ENCODE measurements around the gene SLC35G6.

The SLC35G6 gene

DNA sequence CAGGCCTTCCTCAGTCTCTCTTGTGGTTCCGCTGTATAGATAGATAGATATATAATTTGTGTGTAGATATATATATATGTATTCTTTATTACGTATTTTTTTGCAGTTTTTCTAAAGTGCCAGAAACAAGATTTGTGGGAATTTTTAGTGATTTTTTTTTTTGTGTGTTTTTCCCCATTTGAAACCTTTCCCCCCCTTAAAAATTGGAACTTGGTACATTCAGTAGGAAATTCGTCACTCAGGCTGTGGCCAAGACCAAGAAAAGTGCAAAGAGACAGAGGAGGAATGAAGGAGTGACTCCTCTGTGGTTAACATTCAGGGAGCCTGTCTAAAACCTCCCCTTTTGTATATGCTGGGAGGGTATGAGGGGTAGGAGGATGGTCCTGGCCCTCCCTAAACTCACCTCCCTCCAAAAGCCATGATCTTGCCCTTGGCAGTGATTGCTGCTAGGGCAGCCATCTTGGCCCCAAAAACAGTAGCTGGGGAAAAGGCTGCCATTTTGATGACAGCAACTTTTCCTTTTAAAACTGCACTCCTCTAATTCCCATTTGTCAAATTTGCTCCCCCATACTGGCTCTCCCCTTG lies 21.2 kb upstream of the SLC35G6 start:
- peak overlapping the region; percentile 42; the same call in 1 of the 2 replicates for H3K27ac ChIP-seq
- CTCF ChIA-PET, result no interaction called here
- TF ChIP-seq, protein P1, sequence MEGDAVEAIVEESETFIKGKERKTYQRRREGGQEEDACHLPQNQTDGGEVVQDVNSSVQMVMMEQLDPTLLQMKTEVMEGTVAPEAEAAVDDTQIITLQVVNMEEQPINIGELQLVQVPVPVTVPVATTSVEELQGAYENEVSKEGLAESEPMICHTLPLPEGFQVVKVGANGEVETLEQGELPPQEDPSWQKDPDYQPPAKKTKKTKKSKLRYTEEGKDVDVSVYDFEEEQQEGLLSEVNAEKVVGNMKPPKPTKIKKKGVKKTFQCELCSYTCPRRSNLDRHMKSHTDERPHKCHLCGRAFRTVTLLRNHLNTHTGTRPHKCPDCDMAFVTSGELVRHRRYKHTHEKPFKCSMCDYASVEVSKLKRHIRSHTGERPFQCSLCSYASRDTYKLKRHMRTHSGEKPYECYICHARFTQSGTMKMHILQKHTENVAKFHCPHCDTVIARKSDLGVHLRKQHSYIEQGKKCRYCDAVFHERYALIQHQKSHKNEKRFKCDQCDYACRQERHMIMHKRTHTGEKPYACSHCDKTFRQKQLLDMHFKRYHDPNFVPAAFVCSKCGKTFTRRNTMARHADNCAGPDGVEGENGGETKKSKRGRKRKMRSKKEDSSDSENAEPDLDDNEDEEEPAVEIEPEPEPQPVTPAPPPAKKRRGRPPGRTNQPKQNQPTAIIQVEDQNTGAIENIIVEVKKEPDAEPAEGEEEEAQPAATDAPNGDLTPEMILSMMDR (conservative IDR thresholded peaks at IDR 0.05; ENCODE audit: low read depth), result no peak
- DNase-seq (ENCODE audit: low spot score), result no peak
- POLR2A ChIA-PET (ENCODE audit: low non-redundant PET), result no interaction called here

DNA sequence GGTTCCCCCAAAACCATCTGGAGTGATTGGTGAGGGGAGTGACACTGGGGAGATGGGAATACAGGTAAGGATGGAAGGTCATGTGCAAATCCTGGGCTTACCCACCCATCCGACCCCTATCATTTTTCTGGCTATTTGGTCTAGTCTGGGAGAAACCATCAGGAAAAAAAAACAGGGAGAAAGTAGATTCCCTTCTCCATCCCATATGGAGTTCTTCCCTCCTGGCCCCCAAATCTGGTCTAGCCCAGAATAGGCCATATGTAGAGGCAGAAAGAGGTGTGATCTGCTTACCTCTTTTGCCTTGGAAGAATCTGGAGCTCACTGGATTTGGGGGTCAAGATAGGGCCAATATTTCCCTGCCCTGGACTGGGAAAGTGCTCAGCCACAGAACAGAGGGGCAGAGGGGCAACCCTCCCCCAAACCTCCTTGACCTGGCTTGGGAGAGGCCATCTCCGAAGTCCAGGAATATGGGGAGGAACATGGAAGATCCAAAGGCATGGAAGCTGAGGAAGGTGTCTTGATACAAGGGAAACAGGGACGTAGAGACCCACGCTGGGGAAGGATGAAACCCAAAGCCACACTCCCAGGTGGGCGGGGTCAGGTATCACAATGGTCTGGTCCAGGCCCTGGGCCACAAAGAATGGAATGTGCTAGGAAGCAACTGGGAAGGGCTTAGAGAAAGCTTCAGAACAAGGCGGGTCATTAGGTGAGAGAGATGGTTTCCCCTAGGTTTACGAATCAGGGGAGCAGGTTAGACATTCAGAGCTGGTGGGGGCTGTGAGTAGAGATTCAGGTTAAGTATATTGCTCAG lies 20.2 kb upstream of the SLC35G6 start:
- TF ChIP-seq, protein P1 (conservative IDR thresholded peaks at IDR 0.05; ENCODE audit: low read depth), result no peak
- peak overlapping the region; percentile 58 for H3K27ac ChIP-seq
- no peak for DNase-seq (ENCODE audit: low spot score)
- ChIA-PET CTCF (interaction anchor here (1.8 kb wide), 1 partner anchor 25 kb away, joined by 4 read pairs; no protein-coding TSS in a partner anchor), POLR2A (ENCODE audit: low non-redundant PET) (interaction anchor here (0.6 to 0.8 kb wide), 2 partner anchors 9 to 11 kb away, joined by 3 to 6 read pairs; no protein-coding TSS in a partner anchor)

DNA sequence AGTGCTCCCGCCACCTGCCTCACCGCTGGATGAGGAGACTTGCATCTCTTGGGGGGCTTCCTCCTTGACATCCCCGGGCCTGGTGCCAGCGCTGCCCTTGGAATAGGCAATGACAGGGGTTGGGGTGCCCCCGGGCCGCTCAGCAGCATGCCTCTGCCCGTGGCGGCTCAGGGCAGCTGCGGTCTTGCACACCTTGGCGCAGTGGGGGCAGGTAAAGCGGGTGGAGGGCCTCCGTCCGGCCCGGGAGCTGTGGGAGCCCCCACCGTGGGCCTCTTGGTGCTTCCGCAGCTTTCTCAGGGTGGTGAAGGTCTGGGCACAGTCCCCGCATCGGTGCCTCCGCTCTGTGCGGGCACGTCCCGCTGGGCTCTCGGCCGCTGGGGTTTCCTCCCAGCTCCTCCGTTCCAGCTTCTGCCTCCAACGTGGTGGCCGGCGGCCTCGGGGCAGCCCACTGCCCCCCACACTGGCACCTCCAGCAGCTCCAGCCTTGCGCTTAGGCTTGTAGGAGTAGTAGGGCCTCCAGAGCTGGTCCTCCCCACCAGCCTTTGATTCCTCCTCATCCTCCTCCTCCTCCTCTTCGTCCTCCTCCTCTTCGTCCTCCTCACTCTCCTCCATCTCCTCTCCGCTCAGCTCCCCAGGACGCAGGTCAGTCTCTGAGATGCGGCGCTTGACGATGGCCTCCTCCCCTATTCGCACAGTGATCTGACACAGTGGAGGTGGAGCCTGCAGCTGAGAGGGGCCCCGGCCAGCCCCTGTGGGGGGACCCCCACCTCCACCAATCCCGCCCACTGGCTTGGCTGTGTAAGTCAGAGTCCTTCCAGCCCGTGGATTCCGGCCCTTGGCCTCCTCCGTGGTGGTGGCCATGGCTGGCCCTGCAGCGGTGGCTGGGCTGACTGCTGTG lies 18.5 kb upstream of the SLC35G6 start:
- peak overlapping the region; percentile 58; the same call in 1 of the 2 replicates for H3K27ac ChIP-seq
- CTCF ChIA-PET, result interaction anchor here (1.0 to 1.8 kb wide), 2 partner anchors 13 to 26 kb away, joined by 4 to 5 read pairs; no protein-coding TSS in a partner anchor
- DNase-seq (ENCODE audit: low spot score), result no peak
- POLR2A ChIA-PET (ENCODE audit: low non-redundant PET), result interaction anchor here (0.5 to 1.0 kb wide), 4 partner anchors 10 to 63 kb away, joined by 3 to 4 read pairs (median 4); no protein-coding TSS in a partner anchor
- TF ChIP-seq, protein P1 (conservative IDR thresholded peaks at IDR 0.05; ENCODE audit: low read depth), result no peak

DNA sequence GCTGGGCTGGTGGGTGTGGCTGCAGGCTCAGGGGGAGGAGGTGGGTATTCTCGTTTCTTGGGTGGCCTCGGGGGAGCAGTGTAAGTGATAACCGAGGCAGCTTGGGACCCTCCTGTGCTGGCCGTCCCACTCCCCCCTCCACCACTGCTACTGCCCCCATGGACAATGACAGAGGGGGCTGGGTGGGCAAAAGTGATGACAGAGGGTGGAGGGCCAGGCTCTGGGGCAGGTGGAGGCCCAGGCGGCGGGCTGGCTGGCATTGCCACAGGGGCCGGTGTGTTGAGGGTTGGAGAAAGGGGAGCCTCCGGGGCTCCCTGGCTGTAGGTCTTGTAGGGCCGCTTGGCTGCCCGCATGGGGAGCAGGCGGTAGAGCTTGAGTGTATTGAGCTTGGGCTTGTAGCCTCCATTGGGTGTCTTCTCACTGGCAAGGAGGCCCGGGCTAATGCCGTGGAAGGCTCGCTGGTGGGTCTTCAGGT lies 17.8 kb upstream of the SLC35G6 start:
- TF ChIP-seq, protein P1 (conservative IDR thresholded peaks at IDR 0.05; ENCODE audit: low read depth), result no peak
- peak overlapping the region; percentile 45 for H3K27ac ChIP-seq
- DNase-seq (ENCODE audit: low spot score), result no peak
- ChIA-PET CTCF (no interaction called here), POLR2A (ENCODE audit: low non-redundant PET) (interaction anchor here (1.0 kb wide), 1 partner anchor 19 kb away, joined by 3 read pairs; no protein-coding TSS in a partner anchor)

DNA sequence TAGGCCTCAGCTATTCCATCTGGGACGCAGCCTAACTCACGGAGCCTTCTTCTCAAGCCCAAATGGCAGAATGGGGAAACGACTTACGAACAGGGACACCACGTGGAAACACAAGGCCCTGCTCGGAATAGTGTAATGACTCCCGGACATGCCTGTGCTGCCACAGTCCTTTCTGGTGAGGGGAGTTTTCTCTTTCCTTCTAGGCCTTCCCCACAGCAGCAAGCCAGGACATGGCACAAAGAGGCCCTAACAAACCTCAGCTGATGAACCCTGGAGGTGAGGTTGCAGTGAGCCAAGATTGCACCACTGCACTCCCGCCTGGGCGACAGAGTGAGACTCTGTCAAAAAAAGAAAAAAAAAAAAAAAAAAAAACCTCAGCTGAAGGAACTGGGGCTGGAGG lies 17.2 kb upstream of the SLC35G6 start:
- POLR2A ChIA-PET (ENCODE audit: low non-redundant PET), result no interaction called here
- DNase-seq (ENCODE audit: low spot score), result no peak
- CTCF ChIA-PET, result no interaction called here
- TF ChIP-seq, protein P1 (conservative IDR thresholded peaks at IDR 0.05; ENCODE audit: low read depth), result no peak
- peak overlapping the region; percentile 45 for H3K27ac ChIP-seq
